Measurements from ENCODE around the gene UBAC1.
A peak's percentile ranks its signal among the peaks of the same experiment; 100 is the strongest.

Gene UBAC1

DNA sequence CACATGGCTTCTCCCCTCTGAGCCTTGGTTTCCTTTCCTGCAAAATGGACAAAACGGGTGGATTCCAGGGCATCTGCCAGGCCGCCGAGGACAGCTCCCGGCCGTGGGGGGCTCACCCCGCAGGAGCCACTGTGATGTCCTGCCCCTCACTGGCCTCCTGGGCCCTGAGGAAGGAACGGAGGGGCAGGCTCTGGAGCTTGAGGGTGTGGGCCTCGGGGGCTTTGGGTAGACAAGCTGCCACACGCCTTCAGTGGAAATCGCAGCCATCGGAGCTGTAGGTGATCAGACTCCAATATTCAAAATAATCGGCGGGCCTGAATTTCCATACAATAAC lies 32.2 kb upstream of the UBAC1 start:
- DNase-seq = no peak

DNA sequence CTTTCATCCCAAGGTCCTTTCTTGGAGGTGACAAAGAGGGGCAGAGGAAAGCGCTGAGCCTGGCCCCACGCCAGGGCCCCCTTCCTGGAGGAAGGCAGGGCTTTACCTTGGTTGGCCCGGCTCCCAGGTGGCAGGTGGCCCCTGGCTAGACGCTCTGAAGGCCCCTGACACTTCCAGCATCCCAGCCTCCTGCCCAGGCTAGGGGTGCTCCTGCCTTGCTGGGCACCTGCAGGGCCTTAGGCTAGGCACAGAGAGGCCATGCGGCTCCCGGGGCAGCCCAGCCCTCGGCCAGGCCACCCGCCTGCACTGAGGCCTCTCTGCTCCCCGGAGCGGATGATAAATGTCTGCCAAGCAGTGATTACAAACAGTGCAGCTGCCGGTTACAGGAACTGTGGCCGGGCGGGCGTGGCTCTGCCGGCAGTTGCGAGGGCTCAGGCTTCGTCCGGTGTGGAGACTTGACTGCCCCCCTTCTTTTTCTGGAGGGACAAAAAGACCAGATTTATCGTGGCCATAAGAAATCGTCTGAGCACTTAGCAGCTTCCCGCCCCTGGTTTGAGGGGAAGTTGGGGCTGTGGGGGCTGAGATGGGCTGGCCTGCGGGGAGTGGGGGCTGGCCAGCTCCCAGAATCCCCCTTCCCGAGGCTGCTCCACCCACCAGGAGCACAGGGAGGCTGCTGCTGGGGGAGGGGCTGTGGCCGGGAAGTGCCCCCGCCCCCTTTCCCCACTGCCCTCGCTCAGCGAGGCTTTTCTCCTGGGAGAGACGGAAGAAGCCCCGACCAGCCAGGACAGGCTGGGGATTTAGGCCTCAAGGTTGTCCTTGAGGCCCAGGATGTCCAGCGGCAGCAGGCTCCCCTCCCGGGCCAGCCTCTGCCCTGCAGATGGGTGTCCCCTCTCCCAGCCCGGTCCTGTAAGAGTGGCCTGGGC lies 31.6 kb upstream of the UBAC1 start:
- peak in 3 of 4 experiments; percentile 11 to 25 (median 24) for DNase-seq

DNA sequence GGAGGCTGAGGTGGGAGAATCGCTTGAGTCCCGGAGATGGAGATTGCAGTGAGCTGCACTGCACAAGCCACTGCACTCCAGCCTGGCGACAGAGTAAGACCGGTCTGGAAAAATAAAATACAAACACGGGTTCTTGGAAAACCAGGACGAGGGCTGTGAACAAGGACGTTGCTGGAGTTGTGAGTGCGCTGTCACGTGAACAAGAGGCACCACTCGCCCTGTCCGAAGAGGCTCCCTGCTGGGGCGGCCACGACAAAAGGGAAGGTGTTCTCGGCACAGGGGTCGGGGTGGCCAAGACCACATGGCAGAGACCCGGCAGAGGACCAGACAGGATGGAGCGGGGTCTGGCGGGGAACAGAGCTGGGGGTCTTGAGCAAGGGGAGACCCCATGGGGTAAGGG lies 30.6 kb upstream of the UBAC1 start:
- no peak for DNase-seq

DNA sequence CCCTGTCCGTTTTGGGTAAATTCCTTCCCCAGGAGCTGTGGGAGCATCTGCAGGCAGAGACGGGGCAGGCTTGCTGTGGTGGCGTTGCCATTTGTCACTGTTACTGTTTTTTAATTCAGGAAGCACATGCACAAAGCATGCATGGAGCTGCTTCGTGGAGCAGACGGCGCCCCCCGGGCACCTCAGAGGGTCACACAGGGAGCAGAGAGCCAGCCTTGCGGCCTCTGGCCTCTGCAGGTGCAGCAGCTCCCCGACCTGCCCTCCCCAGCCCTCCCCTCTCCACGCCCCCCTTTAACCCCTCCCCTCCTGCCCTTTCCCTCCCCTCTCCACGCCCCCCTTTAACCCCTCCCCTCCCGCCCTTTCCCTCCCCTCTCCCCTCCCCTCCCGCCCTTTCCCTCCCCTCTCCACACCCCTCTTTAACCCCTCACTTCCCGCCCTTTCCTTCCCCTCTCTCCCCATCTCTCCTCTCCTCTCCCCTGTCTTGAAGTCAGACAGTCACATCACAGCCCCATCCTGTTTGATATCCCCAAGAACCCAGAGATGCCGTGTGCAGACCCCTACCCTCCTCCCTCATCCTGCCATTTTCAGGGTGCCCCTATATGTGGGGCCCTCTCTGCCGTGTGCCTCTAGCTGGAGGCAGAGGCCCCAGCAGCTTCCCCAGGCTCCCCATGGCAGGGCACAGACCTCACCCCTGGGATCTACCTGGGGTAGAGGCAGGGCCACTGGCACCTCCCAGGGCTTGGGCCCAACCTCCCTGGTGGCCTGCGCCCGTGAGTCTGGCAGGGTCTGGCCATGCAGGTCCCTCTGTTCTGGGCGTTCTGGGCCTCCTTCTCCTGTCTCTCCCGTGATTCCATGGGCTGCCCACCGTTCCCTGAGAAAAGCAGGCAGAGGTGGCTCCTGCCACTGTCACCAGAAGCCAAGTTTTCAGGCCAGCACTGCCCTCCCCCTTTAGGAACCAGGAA lies 29.6 kb upstream of the UBAC1 start:
- DNase-seq = peak in 3 of 4 experiments; percentile 17 to 35 (median 19)

DNA sequence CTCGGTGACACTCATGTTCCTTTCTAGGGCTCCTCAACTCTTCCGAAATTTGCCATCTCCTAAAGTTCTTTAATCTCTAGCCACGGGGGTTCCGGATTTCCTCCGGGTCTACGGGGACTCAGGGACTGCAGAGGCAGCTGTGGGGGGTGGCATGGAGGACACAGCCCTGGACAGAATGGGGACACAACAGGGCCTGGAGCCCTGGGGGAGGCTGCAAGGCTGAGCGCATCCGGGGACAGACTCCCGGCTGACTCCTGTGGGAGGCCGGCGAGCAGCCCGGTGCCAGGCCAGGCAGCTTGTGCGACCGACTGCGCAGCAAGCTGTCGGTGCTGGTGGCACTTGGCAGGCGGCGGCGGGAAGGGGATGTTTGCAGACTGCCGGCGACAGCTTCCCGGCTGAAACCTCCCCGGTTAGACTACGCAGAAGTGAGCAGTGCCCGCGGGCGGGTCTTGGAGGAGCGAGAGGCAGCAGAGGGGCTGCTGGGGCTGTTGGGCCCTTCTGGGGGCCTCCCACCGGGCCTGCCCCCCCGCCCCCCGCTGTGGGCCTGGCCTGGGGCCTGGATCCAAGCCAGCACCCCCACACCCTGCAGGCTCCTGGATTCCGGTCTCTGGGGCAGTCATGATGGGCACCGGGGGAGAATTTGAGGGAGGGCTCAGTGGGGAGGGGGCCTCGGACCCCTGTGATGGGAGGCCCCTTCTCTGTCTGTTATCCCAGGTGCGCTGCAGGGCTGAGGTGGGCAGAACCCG lies 28.7 kb upstream of the UBAC1 start:
- peak in 1 of 4 experiments; percentile 19 for DNase-seq

DNA sequence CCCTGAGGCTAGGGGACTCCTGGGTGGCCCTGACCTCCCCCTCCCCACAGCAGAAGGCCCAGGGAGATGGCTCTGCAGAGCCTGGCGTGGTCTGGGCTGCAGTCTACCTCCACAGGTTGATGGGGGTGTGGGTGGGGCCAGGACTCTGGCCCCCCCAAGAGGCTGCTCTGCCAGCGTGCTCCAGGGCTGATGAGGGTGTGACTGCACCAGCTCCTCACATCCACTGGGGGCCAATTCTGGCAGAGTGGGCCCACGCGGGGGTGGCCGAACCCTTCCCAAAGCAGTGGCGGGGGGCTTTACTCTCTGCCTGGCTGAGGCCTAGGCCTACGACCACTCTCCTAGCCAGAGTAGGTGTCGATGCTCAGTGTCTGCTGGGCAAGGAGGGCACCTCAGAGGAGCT lies 28.0 kb upstream of the UBAC1 start:
- DNase-seq = no peak

DNA sequence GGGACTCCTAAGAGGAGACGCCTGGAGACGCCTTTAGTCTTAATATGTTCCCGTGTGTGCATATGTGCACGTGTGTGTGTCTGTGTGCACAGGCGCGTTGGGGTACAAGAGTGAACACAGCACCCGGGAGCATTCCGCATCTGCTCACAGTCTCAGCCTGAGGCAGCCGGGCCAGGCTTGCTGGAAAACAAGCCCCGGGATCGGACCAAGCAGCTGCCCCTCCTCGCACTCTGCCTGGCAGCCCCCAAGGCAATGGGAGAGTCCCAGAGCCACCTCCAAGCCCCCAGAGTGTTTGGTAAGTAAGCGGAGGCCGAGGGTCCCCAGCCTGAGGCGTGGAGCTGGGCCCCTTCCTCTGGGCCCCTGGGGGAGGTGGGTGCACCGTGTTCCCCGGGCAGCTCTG lies 27.3 kb upstream of the UBAC1 start:
- DNase-seq = no peak

DNA sequence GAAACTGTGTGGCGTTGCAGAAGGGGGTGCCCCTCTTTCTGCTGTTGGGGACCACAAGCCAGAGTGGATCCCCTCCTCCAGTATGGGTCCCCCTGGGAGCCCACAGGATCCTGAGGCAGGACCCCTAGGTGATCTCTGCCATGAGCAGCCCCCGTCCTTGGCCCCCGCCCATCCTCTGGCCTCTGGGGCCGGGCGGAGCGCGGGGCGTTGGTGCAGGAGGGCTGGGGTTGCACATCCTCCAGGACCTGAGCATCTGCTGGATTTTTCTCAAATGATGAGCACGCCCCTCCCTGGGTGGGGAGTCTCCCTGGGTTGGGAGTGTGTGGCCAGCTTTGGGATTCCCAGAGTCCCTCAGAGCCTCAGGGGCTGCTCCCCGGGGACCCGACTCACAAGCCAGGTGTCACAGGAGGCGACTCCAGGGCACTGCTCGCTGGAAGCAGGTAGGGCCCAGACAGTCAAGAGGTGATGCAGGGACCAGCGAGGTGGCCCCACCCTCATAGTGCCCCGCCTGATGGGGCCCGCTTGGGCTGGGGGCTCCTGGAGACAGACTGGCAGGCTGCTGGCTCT lies 26.7 kb upstream of the UBAC1 start:
- no peak for DNase-seq

DNA sequence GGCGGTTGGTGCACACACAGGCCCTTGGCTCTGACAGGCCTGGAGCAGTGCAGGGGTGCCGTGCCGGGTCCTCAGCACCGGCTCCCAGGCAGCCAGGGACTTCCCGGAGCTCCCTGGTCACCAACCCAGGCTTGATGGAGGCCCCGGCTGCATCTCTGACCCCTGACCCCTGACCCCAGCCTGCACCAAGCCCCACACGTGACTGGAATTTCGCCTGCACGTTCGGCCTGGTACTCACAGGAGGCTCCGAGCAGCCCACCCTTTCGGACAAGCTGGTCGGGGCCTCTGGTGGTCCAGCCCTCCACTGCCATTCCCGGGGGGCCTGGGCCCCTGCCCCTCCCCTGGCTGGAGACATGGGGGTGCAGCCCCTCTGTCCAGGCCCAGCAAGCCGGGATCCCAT lies 25.4 kb upstream of the UBAC1 start:
- no peak for DNase-seq

DNA sequence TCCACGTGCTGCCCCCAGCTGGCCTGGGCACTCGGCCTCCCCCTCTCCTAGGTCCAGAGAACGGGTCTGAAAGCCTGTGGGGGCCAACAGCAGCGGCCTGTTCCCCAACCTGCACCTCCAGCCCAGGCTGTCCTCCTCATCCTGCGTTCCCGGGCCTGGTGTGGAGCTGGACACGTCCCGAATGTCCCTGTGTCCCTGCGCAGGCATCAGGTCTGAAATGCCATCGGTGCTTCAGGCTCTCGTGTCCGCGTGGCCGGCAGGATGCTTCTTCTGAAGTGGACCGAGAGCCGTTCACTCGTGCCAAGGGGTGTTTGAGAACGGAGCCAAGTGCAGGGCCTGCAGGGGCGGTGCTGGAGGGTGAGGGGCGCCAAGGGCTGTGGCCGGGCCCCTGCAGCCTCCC lies 24.7 kb upstream of the UBAC1 start:
- DNase-seq = no peak

DNA sequence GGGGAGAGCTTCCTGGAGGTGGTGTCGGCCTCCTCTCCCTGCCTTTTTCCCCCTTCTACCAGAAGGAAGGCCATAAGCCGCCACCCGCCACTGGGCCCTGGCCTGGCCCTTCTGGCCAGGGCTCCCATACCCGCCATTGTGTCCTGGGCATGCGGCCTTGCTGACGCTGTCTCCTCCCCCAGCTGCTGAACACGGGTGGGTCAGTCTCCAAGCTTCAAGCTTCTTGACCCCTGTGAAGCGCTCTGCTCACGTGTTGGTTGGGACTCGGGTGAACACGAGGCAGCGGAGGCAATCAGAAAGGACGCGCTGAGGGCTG lies 24.2 kb upstream of the UBAC1 start:
- no peak for DNase-seq

DNA sequence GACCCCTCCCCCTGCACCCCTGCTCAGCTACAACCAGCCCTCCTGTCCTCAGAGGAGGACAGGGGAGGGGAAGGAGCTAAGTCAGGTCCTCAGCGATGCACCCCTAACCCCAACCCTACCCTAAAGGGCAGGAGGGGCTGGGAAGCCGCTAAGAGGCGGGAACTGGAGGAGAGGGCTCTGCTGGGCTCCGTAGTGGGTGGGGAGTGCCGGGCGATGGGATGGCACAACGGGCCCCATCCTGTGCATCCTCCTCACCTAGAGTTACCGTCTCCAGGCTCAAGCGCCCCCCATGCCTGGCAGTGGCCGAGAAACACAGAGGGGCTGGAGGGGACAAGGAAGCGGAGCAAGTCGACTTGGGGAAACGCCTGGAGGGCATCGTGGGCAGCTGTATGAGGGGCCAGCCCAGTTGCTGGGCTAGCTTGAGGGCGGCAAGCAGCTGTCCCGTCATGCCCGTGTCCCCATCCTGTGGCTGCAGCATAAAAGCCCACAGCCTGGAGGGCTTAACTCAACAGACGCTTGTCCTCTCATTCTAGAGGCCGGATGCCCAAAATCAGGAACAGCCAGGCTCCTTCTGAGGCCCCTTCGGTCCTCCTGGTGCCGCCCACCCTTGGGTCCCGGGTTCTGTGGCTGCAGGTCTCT lies 23.0 kb upstream of the UBAC1 start:
- DNase-seq = no peak

DNA sequence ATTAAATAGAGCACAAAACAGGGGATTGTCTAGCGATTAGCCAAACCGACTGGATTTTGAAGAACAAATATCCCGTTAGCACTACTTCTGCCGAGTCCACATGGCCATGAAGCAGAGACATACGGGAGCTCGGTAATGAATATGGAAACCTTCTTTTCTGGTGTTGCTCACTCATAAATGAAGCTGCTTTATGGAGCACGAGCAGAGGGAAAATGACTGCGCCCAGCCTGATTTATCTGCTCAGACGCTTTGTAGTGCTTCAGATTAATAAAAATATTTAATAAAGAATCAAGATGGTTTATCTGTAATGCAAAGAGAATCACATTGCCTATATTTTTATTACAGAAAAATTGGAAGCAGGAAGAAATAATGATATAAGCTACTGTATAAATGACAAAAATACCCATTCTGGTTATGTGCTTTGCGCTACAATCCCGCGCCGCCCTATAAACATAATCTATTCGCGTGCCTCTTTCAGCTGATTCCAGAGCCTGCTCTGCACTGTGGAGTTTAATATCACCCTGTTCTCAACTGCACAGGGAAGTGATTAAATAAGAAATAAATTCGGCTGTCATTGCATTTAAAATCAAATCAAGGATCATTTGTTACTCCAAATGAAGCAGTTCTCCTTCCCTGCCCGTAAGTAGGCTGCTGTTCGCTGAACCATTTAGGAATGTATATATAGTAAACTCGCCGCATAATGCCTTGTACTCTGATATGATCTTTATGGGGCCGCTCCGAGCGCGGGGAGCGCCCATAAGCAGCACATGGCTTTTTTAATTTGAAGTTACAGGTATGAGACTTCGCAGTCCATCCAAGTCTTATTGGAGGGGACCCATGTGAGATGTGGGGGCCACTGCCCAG lies 22.3 kb upstream of the UBAC1 start:
- DNase-seq = no peak

DNA sequence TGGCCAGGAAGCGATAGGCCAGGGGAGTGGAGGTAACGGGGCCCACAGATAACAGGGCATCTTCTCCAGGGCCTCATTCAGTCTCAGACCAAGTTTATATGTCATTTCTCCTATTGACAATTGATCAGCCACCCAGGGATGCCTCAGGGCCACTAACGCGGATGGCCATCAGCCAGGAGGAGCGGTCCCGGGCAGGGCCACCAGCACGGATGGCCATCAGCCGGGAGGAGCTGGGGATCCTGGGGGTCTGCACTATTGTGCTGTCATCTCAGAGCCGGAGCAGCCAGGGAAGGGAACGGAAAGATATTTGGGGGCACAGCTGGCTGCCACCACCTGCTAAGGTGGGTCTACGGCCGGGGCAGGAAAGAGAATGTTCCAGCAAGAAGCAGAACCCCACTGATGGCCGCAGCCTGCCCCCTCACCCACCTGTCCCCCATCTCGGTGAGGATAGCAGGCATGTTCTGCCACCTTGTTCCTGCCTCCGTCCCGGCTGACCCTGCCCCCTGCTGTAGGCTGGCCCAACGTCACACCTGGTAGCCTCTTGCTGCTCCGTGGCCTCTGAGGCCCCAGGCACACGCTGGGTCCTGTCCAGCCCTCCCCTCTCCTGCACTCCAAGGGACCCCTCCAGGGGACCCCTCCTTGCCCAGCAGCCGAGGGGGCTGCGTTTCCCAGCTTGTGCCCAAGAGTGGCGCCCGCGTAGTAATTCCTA lies 21.5 kb upstream of the UBAC1 start:
- DNase-seq = no peak

DNA sequence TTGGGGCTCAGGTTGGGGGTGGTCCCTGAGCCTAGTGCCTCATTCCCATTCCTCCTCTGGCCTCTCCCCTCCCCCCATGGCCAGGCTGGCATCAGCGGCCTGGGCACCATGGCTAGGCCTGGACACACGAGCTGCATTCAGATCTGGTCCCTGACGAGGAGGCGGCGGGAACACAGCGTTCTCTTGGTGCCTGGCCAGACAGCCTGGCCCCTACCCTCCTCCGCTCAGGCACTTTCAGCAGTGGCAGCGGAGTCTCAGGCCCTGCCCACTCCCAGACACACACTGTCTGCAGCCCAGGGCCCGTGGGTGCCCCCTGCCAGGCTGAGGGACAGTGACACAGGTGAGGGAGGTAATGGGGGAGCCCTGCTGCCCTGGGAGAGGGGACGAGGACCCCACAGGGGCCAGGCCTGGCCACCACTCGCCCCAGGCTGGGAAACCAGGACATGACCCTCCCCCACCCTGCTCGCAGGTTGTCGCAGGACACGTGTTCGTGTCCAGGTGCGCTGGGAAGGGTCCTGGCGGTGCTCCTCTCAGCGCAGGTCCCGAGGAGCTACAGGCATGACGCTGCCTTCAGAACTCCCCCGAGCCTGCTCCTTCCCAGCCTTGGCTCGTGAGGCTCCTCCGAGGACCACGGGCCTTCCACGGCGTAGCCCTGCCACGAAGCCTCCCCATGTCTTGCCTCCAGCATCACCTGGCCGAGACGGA lies 19.9 kb upstream of the UBAC1 start:
- DNase-seq = no peak

DNA sequence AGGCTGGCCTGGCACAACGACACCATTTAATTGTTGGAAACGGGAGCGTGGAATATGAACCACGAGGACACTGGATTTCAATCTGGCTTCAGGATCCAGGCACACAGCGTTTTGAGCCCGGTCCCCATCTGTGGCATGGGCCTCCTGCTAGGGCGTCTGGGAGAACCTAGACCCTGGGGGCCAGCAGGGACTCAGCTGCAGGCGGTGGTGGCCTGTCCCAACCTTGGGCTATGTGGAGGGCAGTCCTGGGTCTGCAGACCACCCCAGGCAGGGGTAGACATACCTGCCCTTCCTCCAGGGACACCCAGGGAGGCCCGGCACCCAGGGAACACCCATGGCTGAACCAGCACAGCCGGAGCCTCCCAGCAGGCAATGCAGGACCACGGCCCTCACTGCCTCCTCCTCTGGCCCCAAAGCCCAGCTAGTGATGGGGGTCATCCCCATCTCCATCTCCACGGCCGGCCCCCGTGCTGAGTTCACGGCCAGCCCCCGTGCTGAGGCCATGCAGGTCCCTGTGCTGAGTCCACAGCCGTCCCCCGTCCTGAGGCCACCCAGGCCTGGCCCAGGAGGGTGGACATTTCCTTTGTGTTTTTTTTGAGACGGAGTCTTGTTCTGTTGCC lies 18.5 kb upstream of the UBAC1 start:
- DNase-seq = no peak

DNA sequence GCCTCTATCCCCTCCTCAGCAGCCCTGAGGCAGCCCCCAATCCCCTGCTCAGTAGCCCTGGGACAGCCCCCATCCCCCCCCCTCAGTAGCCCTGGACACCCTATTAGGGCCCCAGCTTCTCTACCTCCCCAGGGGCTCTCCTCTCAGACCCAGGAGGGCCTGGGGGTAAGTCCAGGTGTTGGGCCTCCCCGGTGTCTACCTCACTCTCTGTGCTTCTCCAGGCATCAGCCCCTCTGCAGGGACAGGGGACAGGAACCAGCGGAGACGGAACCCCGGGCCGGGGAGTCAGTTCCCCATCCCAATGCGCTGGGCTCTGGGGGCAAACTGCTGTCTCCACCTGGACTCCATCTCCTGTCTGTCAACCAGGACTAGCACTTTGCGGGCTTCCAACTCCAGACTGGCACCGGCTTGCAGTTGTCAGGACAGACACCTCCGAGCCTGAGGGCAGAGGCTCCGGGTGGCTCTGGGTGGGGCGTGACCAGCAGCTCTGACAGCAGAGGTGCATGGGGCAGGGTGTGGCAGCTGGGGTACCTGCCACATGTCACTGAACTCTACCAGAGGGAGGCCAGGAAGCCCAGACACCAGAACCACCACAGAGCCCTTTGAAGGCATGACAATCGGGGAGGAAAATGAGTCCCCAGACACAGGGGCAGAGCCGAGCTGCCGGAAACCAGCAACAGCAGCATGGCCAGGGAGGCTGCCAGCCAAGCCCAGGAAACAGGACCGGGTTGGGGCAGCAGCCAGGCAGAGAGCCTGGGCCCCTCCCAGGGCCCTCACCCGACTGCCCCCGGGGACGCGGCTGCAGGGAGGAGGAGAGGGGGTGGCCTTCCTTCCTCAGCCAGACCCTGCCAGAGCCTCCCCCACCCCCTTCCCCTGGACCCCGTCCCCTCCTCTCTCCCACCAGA lies 17.7 kb upstream of the UBAC1 start:
- DNase-seq = peak in 2 of 4 experiments; percentile 29 to 39

DNA sequence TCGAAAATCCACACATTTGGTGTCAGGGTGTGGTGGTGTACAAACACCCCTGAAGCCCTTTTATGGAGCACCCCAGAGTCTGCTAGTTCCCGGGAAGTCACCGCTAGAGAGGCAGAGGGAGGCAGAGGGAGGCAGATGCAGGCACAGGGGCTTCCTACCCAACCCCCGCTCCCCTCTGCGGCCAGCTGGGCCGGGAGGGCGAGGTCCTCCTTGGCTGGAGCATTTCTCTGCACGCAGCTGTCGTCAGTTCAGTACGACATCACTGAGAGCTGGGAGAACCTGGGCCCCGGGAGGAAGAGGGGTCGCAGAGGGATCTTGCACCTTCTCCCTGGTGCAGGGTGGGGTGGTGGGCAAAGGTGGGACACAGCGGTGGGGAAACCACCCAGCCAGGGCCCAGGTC lies 15.8 kb upstream of the UBAC1 start:
- DNase-seq = no peak

DNA sequence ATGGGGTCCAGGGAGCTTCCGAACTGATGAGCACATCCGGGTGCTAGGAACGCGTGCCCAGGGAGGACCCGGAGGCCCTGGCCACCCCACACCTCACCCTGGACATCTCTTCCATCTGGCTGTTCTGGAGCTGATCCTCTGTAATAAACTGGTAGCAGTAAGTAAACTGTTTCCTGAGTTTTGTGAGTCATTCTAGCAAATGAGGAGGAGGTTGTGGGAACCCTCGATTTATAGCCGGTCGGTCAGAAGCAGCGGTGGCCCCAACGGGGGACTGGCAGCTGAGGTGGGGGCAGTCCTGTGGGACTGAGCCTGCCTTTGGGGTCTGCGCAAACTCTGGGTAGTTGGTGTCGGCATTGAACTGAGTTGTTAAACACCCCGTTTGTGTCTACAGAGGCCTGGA lies 15.4 kb upstream of the UBAC1 start:
- DNase-seq = no peak
